Hepatocyte (in vitro differentiated cells): ENCODE data around the gene CBFA2T3. TPM values are rescaled to one million over a fixed set of nuclear protein-coding genes. Genes with fewer than 3 reads are reported as not detected.
"Not testable (repeated sequence)": the region's sequence is repeated elsewhere in the genome, so short reads cannot be mapped to it uniquely, and the experiment has no call there.

ENCODE experiments used
- DNase-seq: peaks from one replicate; pipeline ENCODE4 v3.0.0-alpha.2; 2016; ENCODE audit warnings: low spot score
- H2AFZ ChIP-seq: fragments of 200-600 bp; sonication (generic); 2 replicates; pipeline ENCODE4 v1.6.0; 2016; ENCODE audit warnings: antibody characterized with exemption, mild to moderate bottlenecking
- H3K27ac ChIP-seq: fragments of 200-600 bp; sonication (generic); 2 replicates; pipeline ENCODE4 v1.5.1; 2016; ENCODE audit warnings: mild to moderate bottlenecking
- H3K27me3 ChIP-seq: fragments of 200-600 bp; sonication (generic); 2 replicates; pipeline ENCODE4 v1.6.1; 2016
- H3K36me3 ChIP-seq: fragments of 200-600 bp; sonication (generic); replicated peaks from 2 replicates; pipeline ENCODE4 v1.5.1; 2016; ENCODE audit warnings: low read depth; ENCODE audit not compliant: insufficient read depth
- H3K4me1 ChIP-seq: fragments of 200-600 bp; sonication (generic); 2 replicates; pipeline ENCODE4 v1.5.1; 2016; ENCODE audit warnings: mild to moderate bottlenecking, moderate library complexity; ENCODE audit not compliant: insufficient read depth
- H3K4me2 ChIP-seq: fragments of 200-600 bp; sonication (generic); 2 replicates; pipeline ENCODE4 v1.6.0; 2016
- H3K4me3 ChIP-seq: fragments of 200-600 bp; sonication (generic); 2 replicates; pipeline ENCODE4 v1.5.1; 2016; ENCODE audit warnings: mild to moderate bottlenecking
- H3K79me2 ChIP-seq: fragments of 200-600 bp; sonication (generic); 2 replicates; pipeline ENCODE4 v1.6.0; 2017; ENCODE audit warnings: mild to moderate bottlenecking
- H3K9me2 ChIP-seq: fragments of 200-600 bp; sonication (generic); replicated peaks from 2 replicates; pipeline ENCODE4 v1.6.0; 2017; ENCODE audit warnings: mild to moderate bottlenecking; ENCODE audit not compliant: insufficient read depth
- H3K9me3 ChIP-seq: fragments of 200-600 bp; sonication (generic); 2 replicates; pipeline ENCODE4 v1.5.1; 2016; ENCODE audit warnings: low read depth, mild to moderate bottlenecking
- H4K20me1 ChIP-seq: fragments of 200-600 bp; sonication (generic); 2 replicates; pipeline ENCODE4 v1.6.0; 2016; ENCODE audit warnings: mild to moderate bottlenecking; ENCODE audit not compliant: insufficient read depth, poor library complexity, severe bottlenecking
- CTCF ChIP-seq: fragments of 200-600 bp; sonication (generic); IDR thresholded peaks from 2 replicates; pipeline ENCODE4 v1.5.1; 2016; ENCODE audit warnings: antibody characterized with exemption, mild to moderate bottlenecking; ENCODE audit not compliant: poor library complexity
- EZH2 ChIP-seq: fragments of 200-600 bp; sonication (generic); IDR thresholded peaks from 2 replicates; pipeline ENCODE4 v1.6.1; 2016; ENCODE audit warnings: antibody characterized with exemption, mild to moderate bottlenecking, borderline replicate concordance
- EZH2phosphoT487 ChIP-seq: fragments of 200-600 bp; sonication (generic); IDR thresholded peaks from one replicate; pipeline ENCODE4 v1.6.1; 2018; ENCODE audit warnings: antibody characterized with exemption, mild to moderate bottlenecking, low read depth, moderate library complexity; ENCODE audit not compliant: unreplicated experiment, severe bottlenecking
- WGBS: methylation state at CpG from one replicate; pipeline ENCODE4 v1.1.6; 2016; ENCODE audit warnings: low lambda C conversion rate; ENCODE audit errors: missing lambda C conversion rate; 5-methylcytosine and 5-hydroxymethylcytosine counted together
- polyA plus RNA-seq: library from polyadenylated mRNA; unstranded; fragments of >200 nt; fragmentation: Nextera tagmentation; extraction: Ambion mirVana; gene quantifications from 2 replicates; pipeline ENCODE4 v1.2.1, GENCODE V29; 2016
- total RNA-seq: library from RNA; depleted of rRNA; stranded (reverse); fragments of >200 nt; gene quantifications from 2 replicates; pipeline ENCODE4 v1.2.3, GENCODE V29; 2014

CBFA2T3 gene
- total and polyA plus RNA-seq, 2 experiments from 2014 or later, result 0.07 to 1.5 TPM

- H3K27me3 ChIP-seq, result no peaks in the 10 kb centered on the region
- DNase-seq, result no peak
- H3K4me1 ChIP-seq, result peaks cover 19% of the 10 kb centered on the region
- H3K9me3 ChIP-seq, result no peaks in the 10 kb centered on the region
- no peaks in the 10 kb centered on the region for H3K79me2 ChIP-seq
- no peaks in the 10 kb centered on the region for H3K36me3 ChIP-seq
- no peak overlapping the region for H3K4me3 ChIP-seq
- WGBS, result 95% methylated on average over 12 of the region's 12 CpGs
- TF ChIP-seq CTCF (no peak), EZH2phosphoT487 (no peak), EZH2 (no peak)
- H3K9me2 ChIP-seq, result no peaks in the 10 kb centered on the region
- no peaks in the 10 kb centered on the region for H4K20me1 ChIP-seq
- H2AFZ ChIP-seq, result no peak overlapping the region
- no peak overlapping the region for H3K4me2 ChIP-seq
- H3K27ac ChIP-seq, result no peak overlapping the region
Measured at GRCh38 chr16:88919936-88920335, 57.1 kb downstream of the CBFA2T3 start.

DNA sequence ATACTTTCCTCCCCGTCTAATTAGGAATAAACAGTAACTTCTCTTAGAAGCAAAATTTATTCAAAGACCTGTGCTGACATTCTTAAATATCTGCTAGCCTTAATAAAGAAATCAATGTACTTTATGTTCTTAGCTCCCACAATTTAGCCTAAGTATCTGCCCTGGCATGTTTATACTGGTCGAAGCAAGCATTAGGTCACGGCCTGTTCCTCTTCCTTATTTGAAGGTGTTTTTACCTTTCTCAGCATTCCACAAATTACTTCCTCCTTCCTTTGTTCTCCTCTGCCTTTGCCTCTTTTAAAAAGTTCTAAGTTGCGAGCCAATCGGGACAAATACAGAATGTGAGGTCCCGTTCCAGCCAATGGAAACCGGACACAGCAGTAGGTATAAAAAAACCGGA, 58.1 kb downstream of the CBFA2T3 start:
- H2AFZ ChIP-seq, result not testable (repeated sequence)

GRCh38 chr16:88917915-88918627, 58.9 kb downstream of the CBFA2T3 start:
- no peak for TF ChIP-seq EZH2
- TF ChIP-seq CTCF, result no peak
- no peak for TF ChIP-seq EZH2phosphoT487

More for the DNA sequence above, 58.1 kb downstream of the CBFA2T3 start:
- H3K27me3 ChIP-seq, H4K20me1 ChIP-seq, DNase-seq, H3K9me3 ChIP-seq, H3K4me3 ChIP-seq, H3K79me2 ChIP-seq, H3K36me3 ChIP-seq, H3K9me2 ChIP-seq, H3K4me2 ChIP-seq: not testable (repeated sequence)
- Histone ChIP-seq H3K27ac (peak overlapping the region; percentile 8), H3K4me1 (peaks cover 23% of the 10 kb centered on the region)
- 58% methylated on average over 8 of the region's 8 CpGs for WGBS

DNA sequence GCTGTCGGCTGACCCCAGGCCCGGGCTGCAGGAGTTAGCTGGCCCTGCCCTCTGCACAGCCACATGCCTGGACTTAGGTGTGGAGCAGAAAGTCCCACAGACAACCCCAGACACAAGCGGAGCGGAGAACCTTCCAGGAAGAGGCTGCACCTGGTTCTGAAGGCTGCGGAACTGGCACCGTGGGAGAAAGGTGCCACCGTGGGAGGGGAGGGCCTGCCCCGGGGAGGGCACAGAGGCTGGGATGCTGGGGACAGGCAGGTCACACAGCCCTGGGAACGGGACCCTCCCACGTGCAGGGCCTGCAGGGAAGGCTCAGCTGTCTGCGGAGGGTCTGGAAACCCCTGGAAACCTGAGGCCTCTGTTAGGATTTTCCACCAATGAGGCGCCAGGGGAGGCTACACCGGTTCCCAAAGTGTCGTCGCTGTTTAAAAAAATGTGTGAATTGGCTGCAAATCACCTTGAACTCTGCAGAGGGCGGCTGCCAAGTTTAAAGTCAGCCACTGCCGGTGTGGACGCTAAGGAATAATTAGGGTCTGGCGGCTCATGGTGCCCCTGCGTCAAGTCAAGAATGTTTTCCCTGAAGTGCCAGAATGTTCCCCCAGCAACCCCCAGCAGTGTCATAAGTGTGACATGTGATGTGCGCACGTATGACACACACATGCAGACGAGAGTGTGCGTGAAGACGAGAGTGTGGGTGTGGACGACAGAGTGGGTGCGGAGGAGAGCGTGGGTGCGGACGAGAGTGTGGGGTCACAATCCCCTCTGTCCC, 59.7 kb downstream of the CBFA2T3 start:
- no peaks in the 10 kb centered on the region for H3K27me3 ChIP-seq
- no peak overlapping the region for H3K4me3 ChIP-seq
- H3K79me2 ChIP-seq, result no peaks in the 10 kb centered on the region
- H4K20me1 ChIP-seq, result no peaks in the 10 kb centered on the region
- H2AFZ ChIP-seq, result no peak overlapping the region
- H3K27ac ChIP-seq, result no peak overlapping the region
- H3K9me3 ChIP-seq, result no peaks in the 10 kb centered on the region
- peaks cover 23% of the 10 kb centered on the region for H3K4me1 ChIP-seq
- 59% methylated on average over 29 of the region's 30 CpGs for WGBS
- no peak overlapping the region for H3K4me2 ChIP-seq
- no peaks in the 10 kb centered on the region for H3K9me2 ChIP-seq
- no peaks in the 10 kb centered on the region for H3K36me3 ChIP-seq
- no peak for TF ChIP-seq EZH2phosphoT487
- TF ChIP-seq EZH2, result no peak
- TF ChIP-seq CTCF, result no peak
- no peak for DNase-seq

More at GRCh38 chr16:88917915-88918627, 58.9 kb downstream of the CBFA2T3 start:
- Histone ChIP-seq H3K9me2 (no peaks in the 10 kb centered on the region), H2AFZ (no peak overlapping the region), H4K20me1 (no peaks in the 10 kb centered on the region), H3K79me2 (no peaks in the 10 kb centered on the region), H3K9me3 (no peaks in the 10 kb centered on the region), H3K4me1 (peaks cover 23% of the 10 kb centered on the region), H3K4me3 (no peak overlapping the region), H3K27ac (peak overlapping the region; percentile 8), H3K4me2 (no peak overlapping the region), H3K27me3 (no peaks in the 10 kb centered on the region), H3K36me3 (no peaks in the 10 kb centered on the region)
- no peak for DNase-seq
- WGBS, result 88% methylated on average over 15 of the region's 19 CpGs
